WERI-Rb-1 (cell line): Measurements from ENCODE around the gene SF3B3.

ENCODE experiments used
- DNase-seq: peaks from one replicate; pipeline ENCODE4 v3.0.0-alpha.2; 2020
- H3K27ac ChIP-seq: fragments of 250-450 bp; sonication (Bioruptor Pico); 2 replicates; pipeline ENCODE4 v1.5.1; 2020; ENCODE audit warnings: mild to moderate bottlenecking, moderate library complexity
- H3K27me3 ChIP-seq: fragments of 250-450 bp; sonication (Bioruptor Pico); 2 replicates; pipeline ENCODE4 v1.5.1; 2021; ENCODE audit warnings: mild to moderate bottlenecking, low read depth, moderate library complexity; ENCODE audit not compliant: insufficient read depth, severe bottlenecking
- H3K36me3 ChIP-seq: fragments of 250-450 bp; sonication (Bioruptor Pico); 2 replicates; pipeline ENCODE4 v1.5.1; 2020; ENCODE audit warnings: mild to moderate bottlenecking, moderate library complexity
- H3K4me3 ChIP-seq: 2 replicates; pipeline ENCODE4 v1.5.1; 2011; ENCODE audit warnings: low read depth, mild to moderate bottlenecking, control low read depth, low read length
- H3K9me3 ChIP-seq: fragments of 250-450 bp; sonication (Bioruptor Pico); 2 replicates; pipeline ENCODE4 v1.5.1; 2021; ENCODE audit warnings: mild to moderate bottlenecking, moderate library complexity; ENCODE audit not compliant: severe bottlenecking
- CTCF ChIP-seq: IDR thresholded peaks from 2 replicates; pipeline ENCODE4 v1.5.1; 2011; ENCODE audit warnings: low read depth, mild to moderate bottlenecking, control low read depth, inconsistent platforms, low read length

Gene SF3B3

GRCh38 chr16:70590722-70591415 lies 67.3 kb downstream of the SF3B3 start:
- H3K27ac ChIP-seq: no peak overlapping the region
- no peak overlapping the region for H3K4me3 ChIP-seq
- H3K27me3 ChIP-seq: no peaks in the 10 kb centered on the region
- DNase-seq: no peak
- H3K9me3 ChIP-seq: no peaks in the 10 kb centered on the region
- no peak for TF ChIP-seq CTCF
- no peaks in the 10 kb centered on the region for H3K36me3 ChIP-seq

GRCh38 chr16:70591615-70592014 lies 68.0 kb downstream of the SF3B3 start:
- TF ChIP-seq CTCF: no peak
- no peak for DNase-seq
- Histone ChIP-seq H3K9me3 (no peaks in the 10 kb centered on the region), H3K36me3 (no peaks in the 10 kb centered on the region), H3K27me3 (no peaks in the 10 kb centered on the region), H3K27ac (no peak overlapping the region), H3K4me3 (no peak overlapping the region)

GRCh38 chr16:70592106-70592571 lies 68.5 kb downstream of the SF3B3 start:
- Histone ChIP-seq H3K27ac (no peak overlapping the region), H3K9me3 (no peaks in the 10 kb centered on the region), H3K4me3 (no peak overlapping the region), H3K36me3 (no peaks in the 10 kb centered on the region), H3K27me3 (no peaks in the 10 kb centered on the region)
- no peak for TF ChIP-seq CTCF
- no peak for DNase-seq

- Histone ChIP-seq H3K27me3 (no peaks in the 10 kb centered on the region), H3K9me3 (no peaks in the 10 kb centered on the region), H3K4me3 (no peak overlapping the region), H3K36me3 (no peaks in the 10 kb centered on the region), H3K27ac (no peak overlapping the region)
- DNase-seq: no peak
- no peak for TF ChIP-seq CTCF
Measured at GRCh38 chr16:70593544-70593943, 69.9 kb downstream of the SF3B3 start.

- Histone ChIP-seq H3K9me3 (no peaks in the 10 kb centered on the region), H3K27ac (no peak overlapping the region), H3K36me3 (no peaks in the 10 kb centered on the region), H3K27me3 (no peaks in the 10 kb centered on the region), H3K4me3 (no peak overlapping the region)
- DNase-seq: no peak
- no peak for TF ChIP-seq CTCF
Measured at GRCh38 chr16:70594569-70594968, 71.0 kb downstream of the SF3B3 start.
